ENCODE data around the gene PARD6G. TPM values are rescaled to one million over a fixed set of nuclear protein-coding genes. Genes with fewer than 3 reads are reported as not detected.

Gene PARD6G
- total RNA-seq, 1 experiment from 2014 or later: 13.0 TPM

GRCh38 chr18:80193701-80194100 is 53.6 kb downstream of the PARD6G start:
- Mint-ChIP-seq H3K9me3 (no peaks in the 10 kb centered on the region), H3K4me1 (peaks cover 31% of the 10 kb centered on the region), H3K27me3 (ENCODE audit: low read depth) (no peaks in the 10 kb centered on the region), H3K4me3 (no peak overlapping the region), H3K27ac (no peak overlapping the region), H3K36me3 (no peaks in the 10 kb centered on the region)
- CTCF ChIA-PET: no interaction called here
- no peak for DNase-seq (ENCODE audit: low spot score)
- no peak for ATAC-seq
- POLR2A ChIA-PET: no interaction called here
- TF ChIP-seq NR3C1 (CRISPR knock-in tag; conservative IDR thresholded peaks at IDR 0.05; ENCODE audit: low read depth) (no peak), TP53 (CRISPR knock-in tag; IDR thresholded peaks at IDR 0.05) (no peak), JUN (CRISPR knock-in tag; IDR thresholded peaks at IDR 0.05) (no peak), ZNF219 (CRISPR knock-in tag; IDR thresholded peaks at IDR 0.05; ENCODE audit: borderline replicate concordance) (no peak), EMX1 (CRISPR knock-in tag; IDR thresholded peaks at IDR 0.05) (no peak), ZBTB43 (CRISPR knock-in tag; IDR thresholded peaks at IDR 0.05) (no peak), ZNF532 (CRISPR knock-in tag; IDR thresholded peaks at IDR 0.05; ENCODE audit: borderline replicate concordance) (no peak), GRHL2 (CRISPR knock-in tag; IDR thresholded peaks at IDR 0.05; ENCODE audit: insufficient replicate concordance, severe bottlenecking) (no peak), SMAD3 (CRISPR knock-in tag; IDR thresholded peaks at IDR 0.05; ENCODE audit: borderline replicate concordance) (no peak), NFATC4 (CRISPR knock-in tag; IDR thresholded peaks at IDR 0.05) (no peak), ZBTB21 (CRISPR knock-in tag; IDR thresholded peaks at IDR 0.05; ENCODE audit: borderline replicate concordance) (no peak), TEAD1 (CRISPR knock-in tag; IDR thresholded peaks at IDR 0.05) (no peak), ZNF121 (CRISPR knock-in tag; IDR thresholded peaks at IDR 0.05) (no peak), OVOL2 (CRISPR knock-in tag; IDR thresholded peaks at IDR 0.05; ENCODE audit: borderline replicate concordance) (no peak)
- TF ChIP-seq, protein P1, sequence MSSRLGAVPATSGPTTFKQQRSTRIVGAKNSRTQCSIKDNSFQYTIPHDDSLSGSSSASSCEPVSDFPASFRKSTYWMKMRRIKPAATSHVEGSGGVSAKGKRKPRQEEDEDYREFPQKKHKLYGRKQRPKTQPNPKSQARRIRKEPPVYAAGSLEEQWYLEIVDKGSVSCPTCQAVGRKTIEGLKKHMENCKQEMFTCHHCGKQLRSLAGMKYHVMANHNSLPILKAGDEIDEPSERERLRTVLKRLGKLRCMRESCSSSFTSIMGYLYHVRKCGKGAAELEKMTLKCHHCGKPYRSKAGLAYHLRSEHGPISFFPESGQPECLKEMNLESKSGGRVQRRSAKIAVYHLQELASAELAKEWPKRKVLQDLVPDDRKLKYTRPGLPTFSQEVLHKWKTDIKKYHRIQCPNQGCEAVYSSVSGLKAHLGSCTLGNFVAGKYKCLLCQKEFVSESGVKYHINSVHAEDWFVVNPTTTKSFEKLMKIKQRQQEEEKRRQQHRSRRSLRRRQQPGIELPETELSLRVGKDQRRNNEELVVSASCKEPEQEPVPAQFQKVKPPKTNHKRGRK (CRISPR knock-in tag; IDR thresholded peaks at IDR 0.05; ENCODE audit: borderline replicate concordance): no peak
- TF ChIP-seq, protein P2, sequence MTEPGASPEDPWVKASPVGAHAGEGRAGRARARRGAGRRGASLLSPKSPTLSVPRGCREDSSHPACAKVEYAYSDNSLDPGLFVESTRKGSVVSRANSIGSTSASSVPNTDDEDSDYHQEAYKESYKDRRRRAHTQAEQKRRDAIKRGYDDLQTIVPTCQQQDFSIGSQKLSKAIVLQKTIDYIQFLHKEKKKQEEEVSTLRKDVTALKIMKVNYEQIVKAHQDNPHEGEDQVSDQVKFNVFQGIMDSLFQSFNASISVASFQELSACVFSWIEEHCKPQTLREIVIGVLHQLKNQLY (CRISPR knock-in tag; IDR thresholded peaks at IDR 0.05): no peak

GRCh38 chr18:80192653-80193385 is 54.5 kb downstream of the PARD6G start:
- Mint-ChIP-seq H3K36me3 (no peaks in the 10 kb centered on the region), H3K4me1 (peaks cover 24% of the 10 kb centered on the region), H3K9me3 (no peaks in the 10 kb centered on the region), H3K27me3 (ENCODE audit: low read depth) (no peaks in the 10 kb centered on the region), H3K4me3 (no peak overlapping the region), H3K27ac (no peak overlapping the region)
- ChIA-PET POLR2A (no interaction called here), CTCF (interaction anchor here (1.1 to 4.2 kb wide), 2 partner anchors 8 to 11 kb away, joined by 3 to 20 read pairs; no protein-coding TSS in a partner anchor)
- no peak for ATAC-seq
- no peak for DNase-seq (ENCODE audit: low spot score)
- TF ChIP-seq, protein P3, sequence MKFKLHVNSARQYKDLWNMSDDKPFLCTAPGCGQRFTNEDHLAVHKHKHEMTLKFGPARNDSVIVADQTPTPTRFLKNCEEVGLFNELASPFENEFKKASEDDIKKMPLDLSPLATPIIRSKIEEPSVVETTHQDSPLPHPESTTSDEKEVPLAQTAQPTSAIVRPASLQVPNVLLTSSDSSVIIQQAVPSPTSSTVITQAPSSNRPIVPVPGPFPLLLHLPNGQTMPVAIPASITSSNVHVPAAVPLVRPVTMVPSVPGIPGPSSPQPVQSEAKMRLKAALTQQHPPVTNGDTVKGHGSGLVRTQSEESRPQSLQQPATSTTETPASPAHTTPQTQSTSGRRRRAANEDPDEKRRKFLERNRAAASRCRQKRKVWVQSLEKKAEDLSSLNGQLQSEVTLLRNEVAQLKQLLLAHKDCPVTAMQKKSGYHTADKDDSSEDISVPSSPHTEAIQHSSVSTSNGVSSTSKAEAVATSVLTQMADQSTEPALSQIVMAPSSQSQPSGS (CRISPR knock-in tag; IDR thresholded peaks at IDR 0.05; ENCODE audit: borderline replicate concordance, low read depth): no peak
- no peak for TF ChIP-seq RELA (CRISPR knock-in tag; IDR thresholded peaks at IDR 0.05; ENCODE audit: borderline replicate concordance)
- TF ChIP-seq NR2C2 (CRISPR knock-in tag; IDR thresholded peaks at IDR 0.05): no peak
- TF ChIP-seq ZNF317 (CRISPR knock-in tag; IDR thresholded peaks at IDR 0.05; ENCODE audit: borderline replicate concordance, low read depth): no peak
- no peak for TF ChIP-seq E2F5 (CRISPR knock-in tag; IDR thresholded peaks at IDR 0.05)
- TF ChIP-seq, protein P4, sequence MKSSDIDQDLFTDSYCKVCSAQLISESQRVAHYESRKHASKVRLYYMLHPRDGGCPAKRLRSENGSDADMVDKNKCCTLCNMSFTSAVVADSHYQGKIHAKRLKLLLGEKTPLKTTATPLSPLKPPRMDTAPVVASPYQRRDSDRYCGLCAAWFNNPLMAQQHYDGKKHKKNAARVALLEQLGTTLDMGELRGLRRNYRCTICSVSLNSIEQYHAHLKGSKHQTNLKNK (CRISPR knock-in tag; IDR thresholded peaks at IDR 0.05): no peak
- TF ChIP-seq ZNF263 (CRISPR knock-in tag; IDR thresholded peaks at IDR 0.05; ENCODE audit: low read depth): no peak
